Kidney epithelial cell (primary cell): ENCODE measurements around the gene ANKRD29. TPM values are rescaled to one million over a fixed set of nuclear protein-coding genes. Genes with fewer than 3 reads are reported as not detected.

Experiments used
- DNase-seq: peaks from one replicate; pipeline ENCODE4 v3.0.0-alpha.2; 2010; ENCODE audit warnings: low read depth
- H3K27me3 ChIP-seq: 2 replicates; pipeline ENCODE4 v1.6.0; 2011; ENCODE audit warnings: low read length; ENCODE audit not compliant: control insufficient read depth, insufficient read depth
- H3K36me3 ChIP-seq: 2 replicates; pipeline ENCODE4 v1.5.1; 2011; ENCODE audit warnings: low read length; ENCODE audit not compliant: control insufficient read depth, insufficient read depth
- H3K4me3 ChIP-seq: 2 replicates; pipeline ENCODE4 v1.5.1; 2011; ENCODE audit warnings: low read depth, mild to moderate bottlenecking, control low read depth, low read length
- CTCF ChIP-seq: IDR thresholded peaks from 2 replicates; pipeline ENCODE4 v1.5.1; 2011; ENCODE audit warnings: mild to moderate bottlenecking, moderate library complexity, low read length, control low read depth, inconsistent platforms; ENCODE audit not compliant: insufficient read depth, poor library complexity, severe bottlenecking
- total RNA-seq: library from RNA; depleted of rRNA; stranded (reverse); fragments of >200 nt; gene quantifications from 2 replicates; pipeline ENCODE4 v1.2.3, GENCODE V29; 2015

The ANKRD29 gene
- total RNA-seq, 1 donor from 2014 or later, result 0.58 TPM

GRCh38 chr18:23592911-23593310 is 69.8 kb downstream of the ANKRD29 start:
- H3K36me3 ChIP-seq, result no peaks in the 10 kb centered on the region
- TF ChIP-seq CTCF, result no peak
- DNase-seq, result no peak
- H3K4me3 ChIP-seq, result no peak overlapping the region
- no peaks in the 10 kb centered on the region for H3K27me3 ChIP-seq

DNA sequence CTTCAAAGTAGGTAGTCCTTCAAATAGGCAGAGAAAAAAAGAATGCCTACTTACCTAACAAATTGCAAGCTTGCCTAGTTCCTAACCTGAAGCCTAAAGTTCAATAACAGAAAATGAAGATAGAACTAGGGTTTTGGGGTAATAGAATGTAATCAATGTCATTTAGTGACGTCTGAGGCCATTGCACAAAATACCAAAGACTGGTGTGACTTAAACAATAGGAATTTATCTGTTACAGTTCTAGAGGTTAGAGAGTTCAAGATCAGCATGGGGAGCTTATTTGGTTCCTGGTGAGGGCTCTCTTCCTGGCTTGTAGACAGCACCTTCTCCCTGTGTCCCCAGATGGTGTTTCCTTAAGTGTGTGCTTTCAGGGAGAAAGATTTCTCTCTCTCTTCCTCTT is 71.7 kb downstream of the ANKRD29 start:
- no peak for DNase-seq
- Histone ChIP-seq H3K4me3 (no peak overlapping the region), H3K36me3 (no peaks in the 10 kb centered on the region), H3K27me3 (no peaks in the 10 kb centered on the region)
- TF ChIP-seq CTCF, result no peak

- Histone ChIP-seq H3K4me3 (no peak overlapping the region), H3K36me3 (no peaks in the 10 kb centered on the region), H3K27me3 (no peaks in the 10 kb centered on the region)
- no peak for DNase-seq
- TF ChIP-seq CTCF, result no peak
These were observed 73.7 kb downstream of the ANKRD29 start for GRCh38 chr18:23588836-23589560.

GRCh38 chr18:23587220-23587642 is 75.5 kb downstream of the ANKRD29 start:
- Histone ChIP-seq H3K36me3 (no peaks in the 10 kb centered on the region), H3K27me3 (no peaks in the 10 kb centered on the region), H3K4me3 (no peak overlapping the region)
- no peak for DNase-seq
- TF ChIP-seq CTCF, result no peak

DNA sequence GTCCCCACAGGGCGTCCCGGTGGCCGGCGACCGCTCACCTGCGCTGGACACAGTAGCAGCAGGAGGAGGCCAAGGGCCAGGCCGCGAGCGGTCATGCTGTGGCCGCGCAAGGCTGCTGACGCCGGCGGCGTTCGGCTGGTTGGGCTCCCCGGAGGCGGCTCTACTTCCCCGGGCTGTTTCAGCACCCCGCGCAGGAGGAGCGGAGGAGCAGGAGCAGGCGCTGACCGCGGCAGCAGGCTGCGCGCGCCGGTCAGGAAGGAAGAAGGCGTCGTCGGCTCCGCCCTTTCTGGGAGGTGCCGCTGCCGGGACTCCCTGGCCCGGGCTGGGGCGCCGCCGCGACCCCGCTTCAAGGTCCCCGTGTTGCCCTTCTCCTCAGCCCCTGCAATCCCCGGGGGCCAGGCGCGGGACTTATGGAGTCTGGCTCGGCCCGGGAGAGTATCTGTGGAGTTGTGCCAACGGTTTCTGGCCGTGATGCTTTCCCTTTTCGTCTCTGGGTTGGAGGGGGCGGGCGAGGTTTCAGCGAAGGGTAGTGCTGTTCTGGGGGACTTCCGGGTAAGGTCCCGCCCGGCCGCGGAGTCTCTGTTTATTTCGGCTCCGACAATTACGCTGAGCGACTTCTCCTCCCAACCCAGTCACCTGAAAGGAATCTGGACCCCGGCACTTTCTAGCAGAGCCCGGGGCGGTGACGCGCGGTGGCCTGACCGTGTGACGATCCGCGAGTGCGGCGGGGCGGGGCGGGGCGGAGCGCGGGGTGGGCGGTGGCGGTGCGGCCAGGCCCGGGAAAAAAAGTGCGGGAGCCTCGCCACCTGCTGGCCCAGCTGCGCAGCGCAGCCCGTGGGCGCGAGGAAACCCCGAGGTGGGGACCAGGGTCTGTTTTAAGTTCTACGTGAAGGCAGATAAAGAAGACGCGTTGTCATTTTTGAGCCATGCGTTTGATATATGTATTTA is 76.2 kb downstream of the ANKRD29 start, which contains the start of gene NPC1:
NPC1 (minus strand) TSS at position 258 of the 948 bp plus-strand sequence; CDS start at position 95, 163 bp downstream.
- H3K27me3 ChIP-seq, result no peaks in the 10 kb centered on the region
- peak within 1 kb of the TSS; percentile 88 for H3K4me3 ChIP-seq
- peak; percentile 93 for DNase-seq
- H3K36me3 ChIP-seq, result no peaks in the 10 kb centered on the region
- peak; percentile 73 for TF ChIP-seq CTCF
